Transverse colon (tissue), 4 donors: Measurements from ENCODE around the gene ACOX2.

Experiments
- EP300 ChIP-seq: sonication (generic); formaldehyde crosslinking; IDR thresholded peaks from one replicate; pipeline ENCODE4 v1.6.1; 2017; ENCODE audit warnings: antibody characterized with exemption, low read depth
- POLR2A ChIP-seq: fragments of 450-650 bp; IDR thresholded peaks from one replicate; pipeline ENCODE4 v1.6.1; 2016; ENCODE audit warnings: antibody characterized with exemption, mild to moderate bottlenecking, moderate library complexity
- POLR2AphosphoS5 ChIP-seq, 3 donors: sonication (generic); formaldehyde crosslinking; IDR thresholded peaks; one replicate each; pipeline ENCODE4 v1.6.1; 2016; ENCODE audit warnings: antibody characterized with exemption in 3 of 3
- TF ChIP-seq, protein P1 (sequence below), 5 experiments: fragments of 200-600 bp in 3 of 5; fragments of 450-650 bp in 2 of 5; sonication (generic) in 3 of 5; IDR thresholded peaks; 1 replicate in 2 of 5; 2 replicates in 3 of 5; pipeline ENCODE4 v1.5.1; 2016 to 2017; ENCODE audit warnings: antibody characterized with exemption in 5 of 5, inconsistent platforms in 3 of 5, mild to moderate bottlenecking in 2 of 5, moderate library complexity in 1 of 5

DNA sequence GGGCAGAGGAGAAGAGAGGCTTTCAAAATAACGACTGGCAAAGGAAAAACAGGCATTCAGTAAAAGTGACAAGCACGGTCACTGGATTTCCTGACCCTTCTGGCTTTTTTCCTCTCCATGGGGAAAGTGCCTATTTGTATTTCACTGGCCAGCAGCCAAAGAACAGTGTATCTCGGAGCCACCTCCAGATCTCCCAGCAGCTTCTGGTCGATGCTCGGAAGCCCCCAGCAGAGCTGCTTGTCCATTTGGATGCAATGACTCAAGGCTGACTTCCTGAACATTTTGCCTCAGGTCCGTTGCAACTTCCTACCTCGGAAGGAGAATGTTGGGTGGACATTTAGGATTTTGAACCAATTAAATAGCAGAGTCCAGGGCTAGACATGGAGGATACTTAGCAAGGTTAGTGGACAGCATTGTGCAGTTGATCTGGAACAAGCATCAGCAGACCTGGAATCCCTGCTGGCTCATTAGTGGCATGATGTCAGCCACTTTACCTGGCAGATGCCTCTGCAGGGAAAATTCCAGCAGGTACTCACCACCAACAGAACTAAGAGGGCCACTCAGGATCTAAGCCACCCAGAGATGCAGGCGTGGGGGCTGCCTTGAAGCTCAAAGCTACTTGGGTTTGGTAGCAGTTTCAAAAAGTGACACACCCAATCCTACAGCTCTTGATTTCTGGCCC, 39.1 kb upstream of the ACOX2 start:
- TF ChIP-seq POLR2A = no peak
- TF ChIP-seq, protein P1, sequence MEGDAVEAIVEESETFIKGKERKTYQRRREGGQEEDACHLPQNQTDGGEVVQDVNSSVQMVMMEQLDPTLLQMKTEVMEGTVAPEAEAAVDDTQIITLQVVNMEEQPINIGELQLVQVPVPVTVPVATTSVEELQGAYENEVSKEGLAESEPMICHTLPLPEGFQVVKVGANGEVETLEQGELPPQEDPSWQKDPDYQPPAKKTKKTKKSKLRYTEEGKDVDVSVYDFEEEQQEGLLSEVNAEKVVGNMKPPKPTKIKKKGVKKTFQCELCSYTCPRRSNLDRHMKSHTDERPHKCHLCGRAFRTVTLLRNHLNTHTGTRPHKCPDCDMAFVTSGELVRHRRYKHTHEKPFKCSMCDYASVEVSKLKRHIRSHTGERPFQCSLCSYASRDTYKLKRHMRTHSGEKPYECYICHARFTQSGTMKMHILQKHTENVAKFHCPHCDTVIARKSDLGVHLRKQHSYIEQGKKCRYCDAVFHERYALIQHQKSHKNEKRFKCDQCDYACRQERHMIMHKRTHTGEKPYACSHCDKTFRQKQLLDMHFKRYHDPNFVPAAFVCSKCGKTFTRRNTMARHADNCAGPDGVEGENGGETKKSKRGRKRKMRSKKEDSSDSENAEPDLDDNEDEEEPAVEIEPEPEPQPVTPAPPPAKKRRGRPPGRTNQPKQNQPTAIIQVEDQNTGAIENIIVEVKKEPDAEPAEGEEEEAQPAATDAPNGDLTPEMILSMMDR (IDR thresholded peaks at IDR 0.05) = no peak
- TF ChIP-seq EP300 = no peak
- no peak for TF ChIP-seq POLR2AphosphoS5 (IDR thresholded peaks at IDR 0.05)
